ENCODE results near the gene OLIG1. TPM values are rescaled to one million over a fixed set of nuclear protein-coding genes. Genes with fewer than 3 reads are reported as not detected.
A peak's percentile ranks its signal among the peaks of the same experiment; 100 is the strongest.

Gene OLIG1, protein sequence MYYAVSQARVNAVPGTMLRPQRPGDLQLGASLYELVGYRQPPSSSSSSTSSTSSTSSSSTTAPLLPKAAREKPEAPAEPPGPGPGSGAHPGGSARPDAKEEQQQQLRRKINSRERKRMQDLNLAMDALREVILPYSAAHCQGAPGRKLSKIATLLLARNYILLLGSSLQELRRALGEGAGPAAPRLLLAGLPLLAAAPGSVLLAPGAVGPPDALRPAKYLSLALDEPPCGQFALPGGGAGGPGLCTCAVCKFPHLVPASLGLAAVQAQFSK
- total RNA-seq (not detected in 2 replicates), polyA plus RNA-seq (0.33 TPM in 1 of 2 replicates, not detected in the other), polyA minus RNA-seq (0.36 TPM in 1 of 2 replicates, not detected in the other)
- 0.28 TPM for total RNA-seq (2013)

DNA sequence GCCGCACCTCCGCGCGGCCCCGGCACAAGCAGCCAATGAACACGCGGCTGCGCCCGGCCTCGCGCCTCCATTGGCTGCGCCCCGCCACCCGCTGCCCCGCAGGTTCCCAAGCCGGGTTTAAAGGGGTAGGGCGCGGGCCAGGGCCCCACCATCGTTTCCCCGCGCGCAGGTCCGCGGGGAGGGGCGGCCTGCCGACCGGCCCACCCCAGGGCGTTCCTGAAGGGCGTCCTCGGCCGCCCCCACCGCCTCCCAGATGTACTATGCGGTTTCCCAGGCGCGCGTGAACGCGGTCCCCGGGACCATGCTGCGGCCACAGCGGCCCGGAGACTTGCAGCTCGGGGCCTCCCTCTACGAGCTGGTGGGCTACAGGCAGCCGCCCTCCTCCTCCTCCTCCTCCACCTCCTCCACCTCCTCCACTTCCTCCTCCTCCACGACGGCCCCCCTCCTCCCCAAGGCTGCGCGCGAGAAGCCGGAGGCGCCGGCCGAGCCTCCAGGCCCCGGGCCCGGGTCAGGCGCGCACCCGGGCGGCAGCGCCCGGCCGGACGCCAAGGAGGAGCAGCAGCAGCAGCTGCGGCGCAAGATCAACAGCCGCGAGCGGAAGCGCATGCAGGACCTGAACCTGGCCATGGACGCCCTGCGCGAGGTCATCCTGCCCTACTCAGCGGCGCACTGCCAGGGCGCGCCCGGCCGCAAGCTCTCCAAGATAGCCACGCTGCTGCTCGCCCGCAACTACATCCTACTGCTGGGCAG lies at the start of gene OLIG1:
OLIG1 (plus strand) TSS at position 148 of the 750 bp plus-strand sequence; CDS start at position 254, 106 bp downstream.
- H3K79me2 ChIP-seq (ENCODE audit: control insufficient read depth, insufficient read depth, low read length): no peaks in the 10 kb centered on the region
- POLR2A ChIA-PET: no interaction called here
- Mint-ChIP-seq H3K4me3 (no peak within 1 kb of the TSS), H3K9me3 (ENCODE audit: insufficient read depth) (peaks cover 4% of the 10 kb centered on the region), H3K4me1 (peaks cover 18% of the 10 kb centered on the region), H3K27me3 (peaks cover 69% of the 10 kb centered on the region), H3K27ac (no peak within 1 kb of the TSS)
- H3K4me2 ChIP-seq (replicated peaks; ENCODE audit: low read depth, low read length, poor library complexity, severe bottlenecking): peak within 1 kb of the TSS; percentile 74
- peaks cover 0 to 67% (median 42%) of the 10 kb centered on the region in 4 experiments for H3K27me3 ChIP-seq (replicated peaks in 1 of 4; ENCODE audit: control extremely low read depth in 1 of 4, control insufficient read depth in 3 of 4, insufficient read depth in 4 of 4, low read length in 3 of 4)
- ATAC-seq (ENCODE audit: low read depth): no peak
- H3K9ac ChIP-seq (ENCODE audit: low read length): peak within 1 kb of the TSS; percentile 16
- H3K4me3 ChIP-seq (ENCODE audit: control extremely low read depth in 1 of 5, extremely low read depth in 1 of 5, insufficient read depth in 1 of 5, low read depth in 2 of 5, low read length in 4 of 5): no peak within 1 kb of the TSS
- intact Hi-C loops (cut with micrococcal nuclease): no loop called here
- DNase-seq: peak; percentile 13
- H3K36me3 ChIP-seq (replicated peaks in 1 of 2; ENCODE audit: control extremely low read depth in 1 of 2, control insufficient read depth in 1 of 2, extremely low read depth in 1 of 2, insufficient read depth in 2 of 2, low read length in 1 of 2): no peaks in the 10 kb centered on the region
- H3K4me1 ChIP-seq (ENCODE audit: control insufficient read depth in 2 of 2, insufficient read depth in 2 of 2, low read length in 2 of 2): peaks cover 16% of the 10 kb centered on the region in 2 donors
- no peak within 1 kb of the TSS for H3K27ac ChIP-seq (ENCODE audit: low read length in 2 of 2)
- peak within 1 kb of the TSS; percentile 10 for H2AFZ ChIP-seq (ENCODE audit: insufficient read depth, low read depth, low read length, poor library complexity, severe bottlenecking)
- no peak for TF ChIP-seq EZH2 (IDR thresholded peaks at IDR 0.05; ENCODE audit: borderline replicate concordance, insufficient read depth, low read depth, low read length, poor library complexity, severe bottlenecking)
- TF ChIP-seq, protein P1, sequence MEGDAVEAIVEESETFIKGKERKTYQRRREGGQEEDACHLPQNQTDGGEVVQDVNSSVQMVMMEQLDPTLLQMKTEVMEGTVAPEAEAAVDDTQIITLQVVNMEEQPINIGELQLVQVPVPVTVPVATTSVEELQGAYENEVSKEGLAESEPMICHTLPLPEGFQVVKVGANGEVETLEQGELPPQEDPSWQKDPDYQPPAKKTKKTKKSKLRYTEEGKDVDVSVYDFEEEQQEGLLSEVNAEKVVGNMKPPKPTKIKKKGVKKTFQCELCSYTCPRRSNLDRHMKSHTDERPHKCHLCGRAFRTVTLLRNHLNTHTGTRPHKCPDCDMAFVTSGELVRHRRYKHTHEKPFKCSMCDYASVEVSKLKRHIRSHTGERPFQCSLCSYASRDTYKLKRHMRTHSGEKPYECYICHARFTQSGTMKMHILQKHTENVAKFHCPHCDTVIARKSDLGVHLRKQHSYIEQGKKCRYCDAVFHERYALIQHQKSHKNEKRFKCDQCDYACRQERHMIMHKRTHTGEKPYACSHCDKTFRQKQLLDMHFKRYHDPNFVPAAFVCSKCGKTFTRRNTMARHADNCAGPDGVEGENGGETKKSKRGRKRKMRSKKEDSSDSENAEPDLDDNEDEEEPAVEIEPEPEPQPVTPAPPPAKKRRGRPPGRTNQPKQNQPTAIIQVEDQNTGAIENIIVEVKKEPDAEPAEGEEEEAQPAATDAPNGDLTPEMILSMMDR (IDR thresholded peaks at IDR 0.05): no peak
- 2% methylated on average over 82 of the region's 82 CpGs for WGBS (ENCODE audit: insufficient coverage)
- H4K20me1 ChIP-seq (ENCODE audit: control insufficient read depth, insufficient read depth, low read length, poor library complexity, severe bottlenecking): no peaks in the 10 kb centered on the region
- CTCF ChIA-PET: no interaction called here
- peaks cover 3 to 8% (median 8%) of the 10 kb centered on the region in 3 donors for H3K9me3 ChIP-seq (ENCODE audit: control extremely low read depth in 1 of 3, control insufficient read depth in 2 of 3, insufficient read depth in 1 of 3, low read length in 2 of 3)

All from B cell (primary cell).